ENCODE results near the gene SSBP2.
"Not testable (repeated sequence)": the region's sequence is repeated elsewhere in the genome, so short reads cannot be mapped to it uniquely, and the experiment has no call there.

The SSBP2 gene

GRCh38 chr5:81724571-81724970, 26.3 kb downstream of the SSBP2 start:
- no peak for DNase-seq

DNA sequence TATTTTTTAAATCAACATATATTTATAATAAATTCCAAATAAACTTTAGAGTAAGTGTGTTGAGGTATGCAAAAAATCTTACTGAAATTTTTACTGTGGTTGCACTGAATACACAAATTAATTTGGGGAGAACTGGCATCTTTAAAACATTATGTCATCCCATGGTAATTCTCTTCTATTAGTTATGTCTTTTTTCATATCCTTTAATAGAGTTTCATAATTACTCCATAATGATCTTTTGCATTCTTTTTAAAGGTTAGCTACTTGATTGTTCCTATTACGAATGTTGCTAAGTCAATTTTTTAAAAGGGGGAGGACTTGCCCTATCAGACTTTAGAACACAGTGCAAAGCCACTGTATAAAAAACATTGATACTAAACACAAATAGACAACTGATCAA, 26.8 kb downstream of the SSBP2 start:
- DNase-seq: no peak

- DNase-seq: no peak
Measured at GRCh38 chr5:81721049-81721448, 29.8 kb downstream of the SSBP2 start.

DNA sequence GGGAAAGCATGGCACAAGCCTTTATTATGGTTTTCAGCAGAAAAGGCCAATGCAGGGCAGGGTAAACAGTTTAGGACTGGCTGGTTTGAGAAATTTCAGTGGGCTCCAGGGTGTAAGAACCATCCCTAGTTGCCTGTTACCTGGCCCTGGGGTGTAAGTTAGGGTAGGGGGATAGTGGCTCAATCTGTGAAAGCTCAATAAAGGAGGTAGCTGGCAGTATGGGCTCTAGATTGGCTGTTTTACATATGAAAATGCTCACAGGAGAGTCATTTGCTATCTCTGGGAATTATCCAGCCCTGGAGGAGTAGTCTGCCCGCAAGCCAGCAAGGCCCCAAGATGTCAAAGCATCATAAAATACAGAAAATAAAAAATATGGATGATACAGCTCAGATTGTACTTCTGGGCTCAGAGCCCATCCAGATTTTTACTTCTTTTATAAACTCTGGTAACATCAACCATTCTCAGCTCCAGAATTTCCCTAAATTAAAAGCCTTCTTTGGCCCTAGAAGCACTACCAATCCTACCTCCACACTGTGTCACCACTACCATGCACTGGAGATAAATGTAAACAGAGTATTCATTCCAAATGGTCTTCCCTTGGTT, 31.1 kb downstream of the SSBP2 start:
- DNase-seq: no peak

DNA sequence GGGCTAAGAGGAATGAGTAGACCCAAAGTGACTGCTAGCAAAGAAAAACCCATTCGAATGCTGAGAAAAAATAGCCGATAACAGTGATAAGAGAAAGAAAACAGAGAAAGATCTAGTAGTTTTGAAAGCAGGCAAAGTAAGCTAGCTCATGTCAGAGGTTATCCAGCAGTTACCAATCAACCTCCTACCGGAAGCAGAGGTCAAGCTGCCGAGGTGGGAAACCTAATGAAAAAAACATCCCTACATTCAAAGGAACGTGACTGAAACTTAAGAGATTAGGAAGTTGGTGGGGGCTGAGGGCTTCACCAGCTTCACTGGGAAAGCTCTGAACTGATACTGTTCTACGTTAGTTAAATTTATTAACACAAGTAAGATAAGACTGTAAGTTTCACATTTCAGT, 32.6 kb downstream of the SSBP2 start:
- DNase-seq: no peak

DNA sequence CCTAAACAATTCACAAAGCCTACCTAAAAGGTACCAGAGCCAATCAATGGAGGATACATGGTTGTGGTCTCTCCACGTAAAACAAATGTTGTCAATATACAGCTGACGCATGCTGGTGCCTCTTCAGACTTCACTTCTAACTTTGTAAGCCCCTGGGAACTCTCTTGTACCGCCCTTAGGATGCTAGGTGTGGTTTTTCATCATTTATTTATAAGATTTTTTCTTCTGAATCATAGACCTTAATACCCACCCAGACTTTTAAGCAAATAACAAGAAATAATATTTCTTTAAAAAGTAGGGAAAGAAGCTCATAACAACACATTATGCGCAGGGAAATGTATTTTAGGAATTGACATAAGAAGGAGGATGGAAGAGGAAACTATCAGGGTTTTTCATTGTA, 33.0 kb downstream of the SSBP2 start:
- DNase-seq: no peak

DNA sequence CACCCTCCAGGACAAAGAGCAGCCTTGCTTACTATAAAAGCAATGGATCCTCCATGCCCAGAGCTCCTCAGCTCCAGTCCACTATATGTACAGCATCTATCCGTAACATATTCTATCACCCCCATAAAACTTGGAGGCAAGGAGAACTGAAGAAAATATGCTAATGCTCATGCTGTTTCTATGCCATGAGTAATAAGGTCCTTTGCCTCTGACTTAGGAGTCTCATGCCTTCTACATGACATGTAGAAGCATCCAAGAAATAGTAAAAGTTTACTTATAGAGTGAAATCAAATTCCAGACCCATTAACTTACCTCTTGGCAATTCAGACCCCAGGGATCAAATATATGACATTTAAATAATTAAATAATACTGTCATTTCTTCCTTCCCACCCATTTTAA, 33.7 kb downstream of the SSBP2 start:
- no peak for DNase-seq

- not testable (repeated sequence) for DNase-seq
Measured at GRCh38 chr5:81714076-81714475, 36.8 kb downstream of the SSBP2 start.

DNA sequence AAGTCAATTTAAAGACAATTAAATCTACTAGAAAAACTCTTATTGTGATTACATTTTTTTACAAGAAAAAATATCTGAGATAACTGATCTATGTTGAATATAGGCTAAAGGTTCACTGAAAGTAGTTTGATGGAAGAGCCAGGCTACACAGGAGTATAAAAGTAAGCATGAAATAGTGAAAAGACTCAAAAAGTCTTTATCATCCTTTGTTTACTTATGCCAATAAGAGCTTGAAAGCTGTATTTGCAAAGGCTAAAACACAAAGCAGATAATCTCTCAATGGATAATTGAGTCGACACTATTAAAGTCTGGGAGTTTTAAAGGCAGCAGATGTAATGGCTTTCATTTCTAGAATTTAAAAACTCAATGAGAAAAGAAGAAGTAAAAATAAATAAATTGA, 42.0 kb downstream of the SSBP2 start:
- no peak for DNase-seq

- no peak for DNase-seq
Measured at GRCh38 chr5:81703840-81704239, 47.1 kb downstream of the SSBP2 start.

- DNase-seq: no peak
Measured at GRCh38 chr5:81700166-81700565, 50.7 kb downstream of the SSBP2 start.

- no peak for DNase-seq
Measured at GRCh38 chr5:81698813-81699212, 52.1 kb downstream of the SSBP2 start.

DNA sequence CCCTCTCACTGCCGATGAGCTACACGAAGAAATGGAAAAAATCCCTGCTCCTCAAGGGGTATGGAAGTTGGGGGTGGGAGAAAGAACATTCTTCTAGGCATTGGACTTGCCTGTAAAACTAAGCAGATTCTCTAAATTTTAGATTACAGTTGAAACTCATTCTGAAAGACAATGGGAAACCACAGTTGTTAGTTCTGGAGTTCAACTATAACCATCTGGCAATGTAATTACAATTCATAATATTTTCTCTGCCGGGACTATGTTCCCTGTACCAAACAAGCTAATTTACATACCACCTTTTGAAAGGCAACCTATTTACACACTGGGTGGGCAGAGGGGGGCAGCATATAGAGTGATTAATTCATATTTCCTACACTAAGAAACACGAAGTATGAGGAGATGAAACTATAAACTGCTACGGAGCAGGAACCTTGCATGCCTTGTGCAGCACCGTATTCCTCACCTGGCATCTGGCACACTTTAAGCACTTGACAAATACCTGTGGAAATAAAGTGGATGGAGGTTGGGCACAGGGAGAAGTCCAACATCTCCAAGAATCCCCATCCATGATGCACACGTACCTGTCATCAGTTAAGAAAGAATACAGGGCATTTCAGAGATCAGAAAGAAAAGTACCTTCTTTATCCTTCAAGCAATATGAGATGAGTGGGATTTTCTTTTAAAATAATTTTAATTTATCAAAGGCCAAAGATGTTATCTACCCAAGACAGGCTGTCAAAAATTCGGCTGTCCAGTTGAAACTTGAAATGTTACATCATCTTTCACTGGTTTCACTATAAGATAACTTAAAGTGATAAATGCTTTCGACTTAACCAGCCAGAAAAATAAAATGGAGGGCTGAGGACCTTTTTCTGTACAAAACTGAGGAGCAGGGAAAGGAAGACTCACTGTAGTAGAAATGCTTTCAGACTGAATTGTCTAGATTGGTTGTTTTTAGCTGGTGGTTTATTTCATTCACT, 54.2 kb downstream of the SSBP2 start:
- DNase-seq: no peak

- no peak for DNase-seq
Measured at GRCh38 chr5:81694726-81695125, 56.2 kb downstream of the SSBP2 start.

DNA sequence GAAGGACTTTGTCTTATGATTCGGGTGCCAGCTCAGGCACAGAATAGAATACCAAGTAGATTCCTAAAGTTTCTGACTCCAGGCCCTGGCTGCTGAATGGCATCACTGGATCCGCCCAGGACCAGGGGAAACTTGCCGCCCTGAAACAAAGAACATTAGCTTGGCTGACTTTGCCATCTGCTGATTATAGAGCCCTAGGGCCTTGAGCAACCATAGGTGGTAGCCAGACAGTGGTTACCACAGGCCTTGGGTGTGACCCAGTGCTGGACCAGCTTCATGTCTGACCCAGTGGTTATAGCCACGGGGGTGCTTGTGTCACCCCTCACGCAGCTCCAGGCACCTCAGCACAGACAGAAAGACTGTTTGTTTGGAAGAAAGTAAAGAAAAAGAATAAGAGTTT, 62.7 kb downstream of the SSBP2 start:
- no peak for DNase-seq

DNA sequence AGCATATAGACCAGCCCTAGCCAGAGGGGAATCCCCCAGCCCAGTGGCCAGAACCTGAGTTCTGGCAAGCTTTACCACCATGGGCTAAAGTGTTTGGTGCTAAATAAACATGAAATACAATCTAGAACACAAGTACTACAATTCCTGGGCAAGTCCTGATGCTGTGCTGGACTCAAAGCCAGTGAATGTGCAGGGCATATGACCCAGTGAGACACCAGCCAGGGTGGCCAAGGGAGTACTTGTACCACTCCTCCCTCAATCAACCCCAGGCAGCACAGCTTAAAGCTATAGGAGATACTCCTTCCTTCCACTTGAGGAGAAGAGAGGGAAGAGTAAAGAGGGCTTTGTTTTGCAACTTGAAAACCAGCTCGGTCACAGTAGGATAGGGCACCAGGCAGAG, 63.6 kb downstream of the SSBP2 start:
- no peak for DNase-seq

DNA sequence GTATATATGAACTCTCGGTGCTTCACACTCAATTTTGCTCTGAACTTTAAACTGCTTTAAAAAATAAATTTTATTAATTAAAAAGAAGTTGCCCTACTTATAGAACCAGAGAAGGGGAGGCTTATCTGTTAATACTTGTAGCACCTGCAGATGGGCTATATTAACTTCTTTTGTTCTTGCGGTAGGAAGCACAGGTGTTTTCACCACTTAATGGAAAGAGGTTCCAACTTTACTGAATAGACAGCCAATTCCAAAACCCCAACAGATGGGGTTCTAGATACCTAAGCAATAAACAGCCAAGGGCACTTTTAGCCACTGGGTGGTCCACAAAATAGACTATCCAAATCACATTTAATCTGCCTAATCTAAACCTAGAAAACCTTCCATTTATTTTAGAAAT, 65.4 kb downstream of the SSBP2 start:
- DNase-seq: no peak

DNA sequence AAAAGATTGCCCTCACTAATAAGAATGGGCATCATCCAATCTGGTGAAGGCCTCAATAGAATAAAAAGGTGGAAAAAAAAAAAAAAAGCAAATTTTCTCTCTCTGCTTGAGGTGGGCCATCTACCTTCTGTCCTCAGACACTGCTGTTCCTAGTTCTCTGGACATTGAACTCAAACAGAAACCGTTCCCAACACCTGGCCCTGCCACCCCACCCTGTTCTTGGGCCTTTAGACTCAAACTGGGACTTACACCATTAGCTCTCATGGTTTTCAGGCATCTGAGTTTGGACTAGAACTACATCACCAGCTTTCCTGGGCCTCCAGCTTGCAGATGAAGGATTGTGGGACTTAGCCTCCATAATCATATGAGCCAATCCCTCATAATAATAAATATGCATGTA, 71.0 kb downstream of the SSBP2 start:
- no peak for DNase-seq

GRCh38 chr5:81675420-81675819, 75.5 kb downstream of the SSBP2 start:
- no peak for DNase-seq

DNA sequence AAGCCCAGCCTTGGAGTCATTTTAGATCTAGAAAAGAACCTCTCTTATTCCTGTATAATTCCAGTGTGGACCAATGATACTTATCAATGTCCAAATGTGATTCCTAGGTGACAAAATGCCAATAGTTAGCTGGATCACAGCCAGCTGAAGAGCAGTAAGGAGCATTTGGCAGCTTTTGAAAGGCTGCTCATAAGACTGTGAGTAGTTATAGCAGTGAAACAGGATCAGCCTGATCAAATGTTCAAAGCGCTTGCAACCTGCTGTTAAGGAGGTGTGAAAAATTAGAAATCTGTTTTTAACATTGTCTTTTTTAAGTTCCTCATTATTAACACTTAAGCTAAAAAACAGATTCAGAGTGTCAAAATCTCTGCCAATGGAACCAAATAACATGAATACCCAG, 85.1 kb downstream of the SSBP2 start:
- no peak for DNase-seq

DNA sequence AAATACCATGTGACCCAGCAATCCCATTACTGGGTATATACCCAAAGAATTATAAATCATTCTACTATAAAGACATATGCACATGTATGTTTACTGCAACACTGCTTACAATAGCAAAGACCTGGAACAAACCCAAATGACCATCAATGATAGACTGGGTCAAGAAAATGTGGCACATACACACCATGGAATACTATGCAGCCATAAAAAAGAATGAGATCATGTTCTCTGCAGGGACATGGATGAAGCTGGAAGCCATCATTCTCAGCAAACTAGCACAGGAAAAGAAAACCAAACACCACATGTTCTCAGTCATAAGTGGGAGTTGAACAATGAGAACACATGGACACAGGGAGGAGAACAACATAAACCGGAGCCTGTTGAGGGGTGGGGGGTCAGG, 90.3 kb downstream of the SSBP2 start:
- not testable (repeated sequence) for DNase-seq

GRCh38 chr5:81657386-81657785, 93.5 kb downstream of the SSBP2 start:
- DNase-seq: no peak

- DNase-seq: no peak
Measured at GRCh38 chr5:81656783-81657182, 94.1 kb downstream of the SSBP2 start.

GRCh38 chr5:81650987-81651386, 99.9 kb downstream of the SSBP2 start:
- DNase-seq: no peak

All from CD4-positive, alpha-beta T cell treated with Interleukin-12 subunit alpha and Interleukin-12 subunit beta, for 1 hour (primary cell).